T-helper 1 cell treated with Interleukin-12 subunit alpha and Interleukin-12 subunit beta and Interleukin-4 antibody, amounts not matched to agents 30 μg/mL and 1 μg/mL, for 36 hours (primary cell): Measurements from ENCODE around the gene MCF2L2.

Source experiments
- H3K27ac Mint-ChIP-seq: one replicate; pipeline ENCODE4 v1.8.0; 2021; ENCODE audit warnings: mild to moderate bottlenecking, mixed read lengths
- H3K27me3 Mint-ChIP-seq: one replicate; pipeline ENCODE4 v1.8.0; 2021; ENCODE audit warnings: low read depth, mixed read lengths
- H3K36me3 Mint-ChIP-seq: one replicate; pipeline ENCODE4 v1.8.0; 2021; ENCODE audit warnings: low read depth, mixed read lengths
- H3K4me1 Mint-ChIP-seq: one replicate; pipeline ENCODE4 v1.8.0; 2021; ENCODE audit warnings: low read depth, mixed read lengths
- H3K4me3 Mint-ChIP-seq: one replicate; pipeline ENCODE4 v1.8.0; 2021; ENCODE audit warnings: mild to moderate bottlenecking, moderate library complexity, mixed read lengths
- H3K9me3 Mint-ChIP-seq: one replicate; pipeline ENCODE4 v1.8.0; 2021; ENCODE audit warnings: mixed read lengths

The MCF2L2 gene

DNA sequence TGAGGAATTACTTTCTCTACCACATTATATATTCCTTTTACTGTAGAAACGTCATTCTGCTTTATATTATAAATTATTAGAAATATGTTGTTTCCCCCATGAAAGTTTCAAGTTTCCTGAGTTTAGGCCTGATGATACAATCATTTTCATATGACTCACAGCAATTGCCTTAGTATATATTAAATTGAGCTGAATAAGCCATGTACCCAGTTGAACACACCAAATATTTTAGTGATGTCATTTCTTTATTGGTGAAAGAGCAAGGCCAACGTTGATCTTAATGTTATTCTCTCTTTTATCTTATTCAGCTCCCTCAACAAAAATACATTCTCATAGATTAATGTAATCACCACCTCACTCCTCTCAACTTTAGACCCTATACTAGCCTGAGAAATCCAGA, 144.5 kb downstream of the MCF2L2 start:
- no peaks in the 10 kb centered on the region for H3K9me3 Mint-ChIP-seq
- H3K27ac Mint-ChIP-seq: no peak overlapping the region
- H3K27me3 Mint-ChIP-seq: no peaks in the 10 kb centered on the region
- H3K4me3 Mint-ChIP-seq: no peak overlapping the region
- peaks cover 2% of the 10 kb centered on the region for H3K36me3 Mint-ChIP-seq
- peaks cover 24% of the 10 kb centered on the region for H3K4me1 Mint-ChIP-seq

GRCh38 chr3:183281126-183281797, 147.2 kb downstream of the MCF2L2 start:
- Mint-ChIP-seq H3K27me3 (no peaks in the 10 kb centered on the region), H3K27ac (no peak overlapping the region), H3K4me3 (no peak overlapping the region), H3K36me3 (no peaks in the 10 kb centered on the region), H3K4me1 (peaks cover 15% of the 10 kb centered on the region), H3K9me3 (no peaks in the 10 kb centered on the region)

DNA sequence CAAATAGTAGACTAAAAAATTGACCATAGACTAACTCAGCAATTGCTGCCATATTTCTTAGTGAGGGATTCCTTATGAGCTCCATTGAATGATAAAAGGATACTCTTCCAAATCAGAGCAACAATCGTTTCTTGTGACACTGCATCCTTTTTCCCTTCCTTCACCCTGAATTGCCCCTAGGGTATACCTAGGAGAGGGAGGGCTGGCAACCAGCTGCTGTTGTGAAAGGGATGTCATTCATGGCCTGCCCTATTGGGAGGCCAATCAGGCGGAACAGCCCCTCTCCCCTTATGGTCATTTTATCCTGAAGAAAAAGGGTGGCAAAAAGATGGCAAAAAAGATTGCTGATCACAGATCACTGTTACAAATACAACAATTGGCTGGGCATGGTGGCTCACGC, 149.0 kb downstream of the MCF2L2 start:
- H3K4me1 Mint-ChIP-seq: peaks cover 4% of the 10 kb centered on the region
- H3K36me3 Mint-ChIP-seq: no peaks in the 10 kb centered on the region
- H3K4me3 Mint-ChIP-seq: no peak overlapping the region
- H3K9me3 Mint-ChIP-seq: no peaks in the 10 kb centered on the region
- H3K27ac Mint-ChIP-seq: no peak overlapping the region
- H3K27me3 Mint-ChIP-seq: no peaks in the 10 kb centered on the region

DNA sequence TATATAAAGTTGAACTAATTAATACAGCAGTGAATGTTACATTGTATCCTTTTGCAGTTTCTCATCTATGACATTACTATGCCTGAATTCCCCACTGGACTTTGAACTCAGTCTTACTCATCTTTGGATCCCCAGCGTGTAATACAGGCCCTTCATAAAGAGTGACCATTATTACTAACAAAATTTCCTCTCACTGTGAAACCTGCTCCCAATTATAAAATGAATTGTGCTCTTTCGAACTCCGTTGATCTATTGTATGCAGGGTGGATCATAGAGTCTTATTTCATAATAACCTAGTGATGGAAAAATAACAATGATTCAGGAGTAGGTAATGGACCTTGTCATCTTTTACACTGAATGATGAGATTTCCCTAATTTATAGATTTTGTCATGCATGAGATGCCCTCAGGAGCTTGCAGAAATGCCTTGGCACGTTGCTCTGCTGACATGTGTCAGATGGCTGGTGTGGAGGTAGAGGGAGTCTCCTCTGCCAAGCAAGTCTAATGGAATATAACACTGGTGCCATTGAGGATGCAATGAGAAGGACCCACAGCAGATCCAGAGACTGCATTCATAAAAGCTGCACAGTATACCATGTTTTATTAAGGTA, 149.8 kb downstream of the MCF2L2 start:
- no peaks in the 10 kb centered on the region for H3K4me1 Mint-ChIP-seq
- H3K9me3 Mint-ChIP-seq: no peaks in the 10 kb centered on the region
- no peaks in the 10 kb centered on the region for H3K27me3 Mint-ChIP-seq
- H3K36me3 Mint-ChIP-seq: no peaks in the 10 kb centered on the region
- H3K27ac Mint-ChIP-seq: no peak overlapping the region
- no peak overlapping the region for H3K4me3 Mint-ChIP-seq

- peaks cover 3% of the 10 kb centered on the region for H3K4me1 Mint-ChIP-seq
- no peaks in the 10 kb centered on the region for H3K9me3 Mint-ChIP-seq
- H3K4me3 Mint-ChIP-seq: no peak overlapping the region
- no peak overlapping the region for H3K27ac Mint-ChIP-seq
- H3K36me3 Mint-ChIP-seq: peaks cover 2% of the 10 kb centered on the region
- H3K27me3 Mint-ChIP-seq: no peaks in the 10 kb centered on the region
Observed at GRCh38 chr3:183277260-183277659, 151.2 kb downstream of the MCF2L2 start.

DNA sequence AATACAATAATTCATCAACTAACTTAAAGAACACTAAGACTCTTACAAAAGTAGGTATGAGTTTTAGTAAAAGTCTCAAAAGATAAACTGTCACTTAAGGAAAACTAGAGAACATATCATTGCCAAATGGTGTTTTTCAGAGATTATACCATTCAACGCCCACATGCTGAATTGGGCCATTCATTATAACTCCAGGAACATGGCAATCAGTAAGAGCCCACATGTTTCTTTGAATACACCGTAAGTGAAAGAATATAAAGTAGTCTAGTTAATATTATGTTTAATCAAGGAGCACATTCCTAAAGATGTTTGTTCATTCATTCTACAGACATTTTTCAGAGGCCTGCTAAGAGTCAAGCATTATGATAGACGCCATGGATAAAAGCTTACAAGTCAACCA, 152.5 kb downstream of the MCF2L2 start:
- Mint-ChIP-seq H3K27me3 (no peaks in the 10 kb centered on the region), H3K36me3 (peaks cover 2% of the 10 kb centered on the region), H3K4me3 (no peak overlapping the region), H3K9me3 (no peaks in the 10 kb centered on the region), H3K4me1 (peaks cover 3% of the 10 kb centered on the region), H3K27ac (no peak overlapping the region)

GRCh38 chr3:183275418-183275817, 153.0 kb downstream of the MCF2L2 start:
- peaks cover 2% of the 10 kb centered on the region for H3K36me3 Mint-ChIP-seq
- H3K27me3 Mint-ChIP-seq: no peaks in the 10 kb centered on the region
- peaks cover 3% of the 10 kb centered on the region for H3K4me1 Mint-ChIP-seq
- H3K27ac Mint-ChIP-seq: no peak overlapping the region
- no peaks in the 10 kb centered on the region for H3K9me3 Mint-ChIP-seq
- H3K4me3 Mint-ChIP-seq: no peak overlapping the region

DNA sequence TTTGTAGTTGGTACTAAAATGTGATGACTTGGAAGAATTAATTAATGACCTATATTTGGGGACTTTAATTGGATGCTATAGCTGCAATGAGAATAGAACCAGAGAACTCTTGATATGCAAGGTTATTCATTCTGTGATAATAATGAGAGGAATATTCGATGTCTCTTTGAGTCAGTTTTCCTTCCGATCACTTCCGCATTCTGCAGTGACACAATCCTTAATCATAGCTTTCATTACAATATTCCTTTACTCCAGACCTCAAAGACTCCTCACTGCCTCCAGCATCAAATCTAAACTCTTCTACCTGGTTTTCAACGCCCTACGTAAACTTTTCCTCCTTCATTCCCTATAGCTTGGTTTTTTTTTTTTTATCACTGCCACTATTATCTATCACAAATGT, 153.8 kb downstream of the MCF2L2 start:
- Mint-ChIP-seq H3K9me3 (no peaks in the 10 kb centered on the region), H3K4me1 (peaks cover 3% of the 10 kb centered on the region), H3K27ac (no peak overlapping the region), H3K4me3 (no peak overlapping the region), H3K36me3 (peaks cover 2% of the 10 kb centered on the region), H3K27me3 (no peaks in the 10 kb centered on the region)

- Mint-ChIP-seq H3K4me3 (no peak overlapping the region), H3K36me3 (peaks cover 2% of the 10 kb centered on the region), H3K27ac (no peak overlapping the region), H3K27me3 (no peaks in the 10 kb centered on the region), H3K9me3 (no peaks in the 10 kb centered on the region), H3K4me1 (peaks cover 3% of the 10 kb centered on the region)
Observed at GRCh38 chr3:183272791-183273190, 155.6 kb downstream of the MCF2L2 start.

- H3K4me1 Mint-ChIP-seq: peaks cover 4% of the 10 kb centered on the region
- H3K9me3 Mint-ChIP-seq: no peaks in the 10 kb centered on the region
- H3K27ac Mint-ChIP-seq: no peak overlapping the region
- H3K27me3 Mint-ChIP-seq: no peaks in the 10 kb centered on the region
- peaks cover 2% of the 10 kb centered on the region for H3K36me3 Mint-ChIP-seq
- H3K4me3 Mint-ChIP-seq: no peak overlapping the region
Observed at GRCh38 chr3:183272142-183272541, 156.3 kb downstream of the MCF2L2 start.

- H3K9me3 Mint-ChIP-seq: no peaks in the 10 kb centered on the region
- H3K4me1 Mint-ChIP-seq: peaks cover 6% of the 10 kb centered on the region
- no peaks in the 10 kb centered on the region for H3K27me3 Mint-ChIP-seq
- peaks cover 2% of the 10 kb centered on the region for H3K36me3 Mint-ChIP-seq
- H3K4me3 Mint-ChIP-seq: no peak overlapping the region
- H3K27ac Mint-ChIP-seq: no peak overlapping the region
Observed at GRCh38 chr3:183270344-183270743, 158.1 kb downstream of the MCF2L2 start.

GRCh38 chr3:183269345-183269744, 159.1 kb downstream of the MCF2L2 start:
- H3K27me3 Mint-ChIP-seq: no peaks in the 10 kb centered on the region
- peaks cover 2% of the 10 kb centered on the region for H3K36me3 Mint-ChIP-seq
- no peak overlapping the region for H3K4me3 Mint-ChIP-seq
- peaks cover 6% of the 10 kb centered on the region for H3K4me1 Mint-ChIP-seq
- H3K9me3 Mint-ChIP-seq: no peaks in the 10 kb centered on the region
- no peak overlapping the region for H3K27ac Mint-ChIP-seq

- Mint-ChIP-seq H3K4me1 (peaks cover 6% of the 10 kb centered on the region), H3K27me3 (no peaks in the 10 kb centered on the region), H3K36me3 (peaks cover 2% of the 10 kb centered on the region), H3K9me3 (no peaks in the 10 kb centered on the region), H3K27ac (no peak overlapping the region), H3K4me3 (no peak overlapping the region)
Observed at GRCh38 chr3:183268366-183268765, 160.1 kb downstream of the MCF2L2 start.

DNA sequence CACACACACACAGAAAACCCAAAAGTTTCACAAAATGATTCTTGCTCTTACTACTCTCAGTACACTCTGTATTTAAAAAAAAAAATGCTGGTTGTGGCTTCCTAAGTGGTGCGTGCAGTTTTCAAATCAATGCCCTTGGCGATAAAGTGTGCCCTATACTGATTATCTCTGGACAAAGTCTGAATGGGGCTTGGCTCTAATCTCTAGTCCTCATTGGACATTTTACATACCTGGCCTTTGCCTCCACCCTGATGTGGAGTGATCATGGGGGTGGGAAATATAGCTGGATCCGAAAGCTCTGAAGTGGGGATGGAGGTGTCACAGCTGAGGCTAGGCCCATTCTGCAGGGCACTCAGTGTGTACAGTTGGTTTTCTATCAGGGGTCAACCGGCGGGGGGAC, 161.3 kb downstream of the MCF2L2 start:
- Mint-ChIP-seq H3K36me3 (no peaks in the 10 kb centered on the region), H3K4me3 (no peak overlapping the region), H3K27me3 (no peaks in the 10 kb centered on the region), H3K27ac (no peak overlapping the region), H3K4me1 (peaks cover 6% of the 10 kb centered on the region), H3K9me3 (no peaks in the 10 kb centered on the region)

DNA sequence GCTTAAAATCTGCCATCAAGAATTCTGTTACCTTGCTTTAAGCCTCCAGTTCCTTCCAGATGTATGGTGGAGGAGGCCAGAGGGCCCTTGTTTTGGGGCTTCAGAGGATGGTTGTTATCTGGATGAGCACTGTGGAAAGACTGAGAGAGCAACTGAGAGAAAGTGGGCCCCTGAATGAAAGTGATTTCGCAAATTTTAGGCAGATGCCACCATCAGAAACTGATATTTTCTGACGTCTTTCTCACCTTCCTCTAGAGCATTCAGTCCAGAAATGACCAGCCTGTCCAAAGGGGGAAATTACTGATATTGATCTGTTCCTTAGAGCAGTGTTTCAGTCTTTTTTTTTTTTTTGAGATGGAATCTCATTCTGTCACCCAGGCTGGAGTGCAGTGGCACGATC, 162.0 kb downstream of the MCF2L2 start:
- Mint-ChIP-seq H3K36me3 (no peaks in the 10 kb centered on the region), H3K27me3 (no peaks in the 10 kb centered on the region), H3K27ac (no peak overlapping the region), H3K4me3 (no peak overlapping the region), H3K9me3 (no peaks in the 10 kb centered on the region), H3K4me1 (peaks cover 6% of the 10 kb centered on the region)
